GM12891 (cell line): ENCODE results near the gene RFLNA.
"Not testable (repeated sequence)": the region's sequence is repeated elsewhere in the genome, so short reads cannot be mapped to it uniquely, and the experiment has no call there.

Source experiments
- DNase-seq: peaks from one replicate; pipeline ENCODE4 v3.0.0; 2011; ENCODE audit warnings: low spot score; ENCODE audit not compliant: insufficient read length
- FAIRE-seq: peaks from 2 replicates; lab custom pipeline; 2011; peaks lifted over from hg19 to GRCh38; lab: Jason Lieb, UNC
- PAX5 ChIP-seq: IDR thresholded peaks from 2 replicates; pipeline ENCODE4 v1.6.1; 2011; ENCODE audit warnings: low read length, moderate library complexity, mild to moderate bottlenecking; ENCODE audit not compliant: insufficient read depth, severe bottlenecking
- POLR2A ChIP-seq: IDR thresholded peaks from 2 replicates; pipeline ENCODE4 v1.6.1; 2011; ENCODE audit warnings: low read depth, low read length, control low read depth
- POLR2AphosphoS5 ChIP-seq: IDR thresholded peaks from 2 replicates; pipeline ENCODE4 v1.6.1; 2011; ENCODE audit warnings: low read depth, low read length, control low read depth
- POU2F2 ChIP-seq: IDR thresholded peaks from 2 replicates; pipeline ENCODE4 v1.6.1; 2011; ENCODE audit warnings: low read depth, mild to moderate bottlenecking, control low read depth, low read length, moderate library complexity
- SPI1 ChIP-seq: IDR thresholded peaks from 2 replicates; pipeline ENCODE4 v1.6.1; 2011; ENCODE audit warnings: low read depth, low read length, control low read depth
- TAF1 ChIP-seq: IDR thresholded peaks from 2 replicates; pipeline ENCODE4 v1.6.1; 2011; ENCODE audit warnings: low read depth, low read length, control low read depth

The RFLNA gene

DNA sequence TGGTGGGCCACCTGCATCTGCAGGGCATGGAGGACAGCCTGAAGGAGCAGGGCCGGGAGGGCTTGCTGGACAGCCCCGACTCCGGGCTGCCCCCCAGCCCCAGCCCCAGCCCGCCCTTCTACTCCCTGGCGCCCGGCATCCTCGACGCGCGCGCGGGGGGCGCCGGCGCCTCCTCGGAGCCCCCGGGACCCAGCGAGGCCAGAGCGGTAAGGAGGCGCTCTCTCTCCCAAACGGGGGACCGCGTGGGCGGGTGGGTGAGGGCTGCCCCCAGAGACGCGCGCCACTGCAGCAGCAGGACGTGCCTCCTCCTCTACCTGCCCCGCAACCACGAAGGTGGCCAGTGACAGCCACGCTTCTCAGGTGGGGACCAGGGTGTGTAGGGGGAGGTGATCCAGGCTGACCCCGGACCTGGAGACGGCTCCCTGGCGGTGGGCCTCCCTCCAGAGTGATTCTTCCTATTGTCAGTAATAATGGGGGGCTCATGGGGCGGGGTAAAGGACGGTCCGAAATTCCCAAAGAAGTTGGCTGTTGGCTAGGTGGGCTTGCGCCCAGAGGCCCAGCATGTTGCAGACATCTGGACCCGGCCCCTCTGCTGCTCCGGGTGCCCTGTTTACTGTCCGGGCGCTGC, 652 bp downstream of the RFLNA start:
- no peak for FAIRE-seq
- no peak for DNase-seq
- TF ChIP-seq POU2F2 (no peak), TAF1 (no peak), POLR2A (no peak), POLR2AphosphoS5 (no peak), SPI1 (no peak)

- FAIRE-seq (no peak), DNase-seq (no peak)
- TF ChIP-seq POLR2A (no peak), POU2F2 (no peak), TAF1 (no peak), PAX5 (no peak), POLR2AphosphoS5 (no peak), SPI1 (no peak)
Observed at GRCh38 chr12:124296295-124296915, 1.5 kb downstream of the RFLNA start.

GRCh38 chr12:124296916-124297351, 2.0 kb downstream of the RFLNA start:
- no peak for TF ChIP-seq POLR2AphosphoS5
- FAIRE-seq (no peak), DNase-seq (no peak)

GRCh38 chr12:124297389-124297788, 2.5 kb downstream of the RFLNA start:
- DNase-seq (no peak), FAIRE-seq (no peak)

GRCh38 chr12:124297856-124298255, 3.0 kb downstream of the RFLNA start:
- FAIRE-seq = no peak

More at GRCh38 chr12:124297389-124297788, 2.5 kb downstream of the RFLNA start:
- TF ChIP-seq POLR2A (no peak), TAF1 (no peak)

DNA sequence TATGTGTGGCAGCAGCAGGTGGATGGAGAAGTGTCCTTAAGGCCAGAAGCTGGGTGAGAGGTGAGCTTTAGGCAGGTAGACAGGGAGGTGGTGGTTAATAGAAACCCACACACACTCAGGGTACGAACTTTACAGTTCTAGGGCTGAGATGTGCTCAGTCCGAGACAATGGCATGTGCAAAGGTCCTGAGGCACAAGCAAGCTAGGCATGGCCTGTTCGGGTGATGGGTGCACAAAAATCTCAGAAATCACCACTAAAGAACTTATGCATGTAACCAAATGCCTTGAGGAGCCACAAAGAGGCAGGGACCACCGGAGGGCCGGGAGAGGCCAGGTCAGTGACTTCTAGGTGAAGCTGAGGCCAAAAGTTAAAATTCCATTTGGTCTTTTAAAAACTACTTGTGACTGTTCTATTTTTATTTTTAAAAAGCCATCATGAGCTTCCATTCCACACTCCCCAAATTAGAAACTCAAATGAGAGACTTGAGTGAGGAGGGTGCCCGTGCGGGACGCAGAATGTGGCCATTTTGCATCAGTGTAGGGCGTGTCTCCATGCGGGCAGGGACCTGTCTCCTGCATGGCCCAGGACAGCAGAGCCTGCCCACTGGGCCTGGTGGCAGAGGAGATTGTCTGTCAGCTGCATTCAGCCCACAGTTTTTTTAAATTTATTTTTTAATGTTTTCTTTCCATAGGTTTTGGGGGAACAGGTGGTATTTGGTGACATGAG, 4.0 kb downstream of the RFLNA start:
- TF ChIP-seq PAX5 (no peak), POLR2AphosphoS5 (no peak), POLR2A (no peak), SPI1 (no peak), TAF1 (no peak), POU2F2 (no peak)
- DNase-seq = no peak
- no peak for FAIRE-seq

More at GRCh38 chr12:124297856-124298255, 3.0 kb downstream of the RFLNA start:
- no peak for DNase-seq
- no peak for TF ChIP-seq PAX5
- TF ChIP-seq SPI1 = no peak
- no peak for TF ChIP-seq POLR2AphosphoS5
- TF ChIP-seq TAF1 = no peak
- no peak for TF ChIP-seq POLR2A

- DNase-seq (no peak), FAIRE-seq (no peak)
- TF ChIP-seq POLR2A (no peak), PAX5 (no peak), POLR2AphosphoS5 (no peak), POU2F2 (no peak), TAF1 (no peak), SPI1 (no peak)
Observed at GRCh38 chr12:124299628-124300388, 4.9 kb downstream of the RFLNA start.

GRCh38 chr12:124300657-124301056, 5.8 kb downstream of the RFLNA start:
- not testable (repeated sequence) for FAIRE-seq, DNase-seq

- FAIRE-seq (no peak), DNase-seq (no peak)
- no peak for TF ChIP-seq SPI1
- no peak for TF ChIP-seq POLR2AphosphoS5
- TF ChIP-seq POLR2A = no peak
- no peak for TF ChIP-seq PAX5
- TF ChIP-seq POU2F2 = no peak
- no peak for TF ChIP-seq TAF1
Observed at GRCh38 chr12:124301084-124301654, 6.3 kb downstream of the RFLNA start.
